ENCODE data around the gene POLR1C. TPM values are rescaled to one million over a fixed set of nuclear protein-coding genes. Genes with fewer than 3 reads are reported as not detected.

POLR1C gene
- total and polyA plus RNA-seq, 10 of the 15 experiments (the other 5 are each of a cell fraction or from before 2014, with no cell fraction given): 40.0 to 180 (median 66.2) TPM

DNA sequence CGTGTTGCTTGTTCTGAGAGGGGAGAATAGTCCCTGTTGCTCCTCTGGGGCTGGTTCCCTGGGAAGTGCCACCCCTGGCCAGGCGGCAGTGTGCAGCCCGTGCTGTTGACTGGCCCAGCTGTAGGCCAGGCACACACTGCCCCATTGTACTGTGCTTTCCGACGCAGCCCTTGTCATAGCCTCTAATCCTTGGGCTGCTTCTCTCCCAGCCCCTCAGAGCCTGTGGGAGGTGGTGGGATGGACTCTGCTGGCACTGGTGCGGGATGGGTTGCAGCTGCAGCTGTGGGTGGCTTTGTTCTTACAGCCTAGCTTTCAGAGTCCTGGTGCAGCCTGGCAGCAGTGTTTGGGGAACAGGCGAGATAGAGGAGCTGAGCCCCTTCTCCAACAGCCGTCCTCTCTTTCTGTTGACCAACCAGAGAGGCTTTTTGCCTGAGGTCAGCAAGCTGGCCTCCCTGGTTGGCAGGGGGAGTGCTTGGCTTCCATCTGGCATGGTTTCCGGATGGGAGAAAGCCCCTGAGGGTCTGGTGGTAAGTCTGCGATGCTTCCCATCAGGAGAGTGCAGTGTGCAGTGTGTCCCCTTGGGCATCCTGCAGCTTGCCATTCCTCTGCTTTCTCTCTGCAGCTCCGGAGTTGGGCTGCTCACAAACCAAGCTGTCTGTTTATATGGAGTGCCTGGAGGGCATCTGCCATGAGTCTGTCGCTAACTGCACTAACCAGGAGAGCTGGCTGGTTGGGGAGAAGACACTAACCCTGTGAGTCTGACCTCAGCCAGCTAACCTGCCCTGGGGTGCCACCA, 27.4 kb upstream of the POLR1C start (continued):
- no peak for TF ChIP-seq ZNF207 (IDR thresholded peaks at IDR 0.05; ENCODE audit: borderline replicate concordance)

DNA sequence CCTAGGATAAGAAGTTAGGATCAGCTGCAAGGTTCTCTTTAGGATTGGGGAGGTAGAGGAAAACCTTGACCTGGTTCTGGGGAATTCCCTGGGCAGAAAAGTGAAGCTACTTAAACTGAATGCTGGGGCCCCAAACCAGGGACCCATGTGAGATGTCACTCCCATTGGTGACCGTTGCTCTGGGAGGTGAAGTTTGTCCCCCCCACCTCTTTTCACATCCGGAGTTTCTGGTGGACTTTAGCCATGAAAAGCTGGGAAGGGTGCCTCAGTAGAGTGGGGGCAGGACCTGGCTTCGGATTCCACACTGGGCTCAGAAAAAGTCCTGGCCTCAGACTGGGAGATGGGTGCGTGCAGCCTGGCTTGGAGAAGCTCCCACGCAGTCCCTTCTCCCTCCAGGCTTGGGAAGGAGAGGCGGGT, 26.4 kb upstream of the POLR1C start:
- no peak for FAIRE-seq
- BruUV-seq (replicated peaks): no TSS peak
- Histone ChIP-seq H4K20me1 (ENCODE audit: control insufficient read depth, insufficient read depth) (no peaks in the 10 kb centered on the region; the same call in 1 of the 2 replicates), H2AFZ (ENCODE audit: control insufficient read depth, low read depth, low read length) (no peak overlapping the region), H3K36me3 (ENCODE audit: control insufficient read depth in 2 of 2, insufficient read depth in 2 of 2, low read length in 1 of 2) (no peaks in the 10 kb centered on the region; a peak in 1 of 4 replicates), H3K4me3 (no peak overlapping the region), H3K4me1 (ENCODE audit: control insufficient read depth, insufficient read depth, low read length) (no peaks in the 10 kb centered on the region; the same call in 1 of the 2 replicates), H3K4me2 (ENCODE audit: control insufficient read depth, insufficient read depth) (no peak overlapping the region), H3K27ac (ENCODE audit: control insufficient read depth, insufficient read depth) (no peak overlapping the region), H3K27me3 (replicated peaks in 1 of 2; ENCODE audit: control insufficient read depth in 2 of 2, insufficient read depth in 2 of 2, low read length in 1 of 2) (no peaks in the 10 kb centered on the region), H3K9ac (ENCODE audit: control insufficient read depth, insufficient read depth, low read length) (no peak overlapping the region), H3K9me3 (replicated peaks; ENCODE audit: control insufficient read depth, insufficient read depth, low read length) (no peaks in the 10 kb centered on the region), H3K79me2 (ENCODE audit: control insufficient read depth, insufficient read depth, low read length) (no peaks in the 10 kb centered on the region)
- ChIA-PET CTCF (interaction anchor here (0.5 to 1.3 kb wide), 5 partner anchors 15 to 524 kb away, joined by 3 to 4 read pairs (median 3); partner anchors contain the start of genes POLR1C and YIPF3), SMC1A (ENCODE audit: uncharacterized antibody, unreplicated experiment) (interaction anchor here (0.7 kb wide), 1 partner anchor 107 kb away, joined by 3 read pairs; no protein-coding TSS in a partner anchor), RAD21 (ENCODE audit: unreplicated experiment) (no interaction called here), POLR2A (no interaction called here)
- WGBS (ENCODE audit: insufficient coverage, insufficient replicate concordance, low lambda C conversion rate, missing lambda C conversion rate): 97% methylated on average over 6 of the region's 6 CpGs
- ATAC-seq: no peak
- TF ChIP-seq SMC3 (IDR thresholded peaks at IDR 0.05; ENCODE audit: borderline replicate concordance, low read length) (no peak), ETV6 (conservative IDR thresholded peaks at IDR 0.05 in 1 of 2, IDR thresholded peaks at IDR 0.05 in 1 of 2; ENCODE audit: borderline replicate concordance in 1 of 2, low read depth in 1 of 2) (no peak), CBFB (IDR thresholded peaks at IDR 0.05; ENCODE audit: low read depth) (no peak), NR2C2 (IDR thresholded peaks at IDR 0.05; ENCODE audit: borderline replicate concordance, control insufficient read depth, insufficient read length, low read depth) (no peak), NFYA (IDR thresholded peaks at IDR 0.05; ENCODE audit: borderline replicate concordance, low read depth, low read length) (no peak), KLF5 (IDR thresholded peaks at IDR 0.05; ENCODE audit: partially characterized antibody) (no peak)
- TF ChIP-seq, protein P1, sequence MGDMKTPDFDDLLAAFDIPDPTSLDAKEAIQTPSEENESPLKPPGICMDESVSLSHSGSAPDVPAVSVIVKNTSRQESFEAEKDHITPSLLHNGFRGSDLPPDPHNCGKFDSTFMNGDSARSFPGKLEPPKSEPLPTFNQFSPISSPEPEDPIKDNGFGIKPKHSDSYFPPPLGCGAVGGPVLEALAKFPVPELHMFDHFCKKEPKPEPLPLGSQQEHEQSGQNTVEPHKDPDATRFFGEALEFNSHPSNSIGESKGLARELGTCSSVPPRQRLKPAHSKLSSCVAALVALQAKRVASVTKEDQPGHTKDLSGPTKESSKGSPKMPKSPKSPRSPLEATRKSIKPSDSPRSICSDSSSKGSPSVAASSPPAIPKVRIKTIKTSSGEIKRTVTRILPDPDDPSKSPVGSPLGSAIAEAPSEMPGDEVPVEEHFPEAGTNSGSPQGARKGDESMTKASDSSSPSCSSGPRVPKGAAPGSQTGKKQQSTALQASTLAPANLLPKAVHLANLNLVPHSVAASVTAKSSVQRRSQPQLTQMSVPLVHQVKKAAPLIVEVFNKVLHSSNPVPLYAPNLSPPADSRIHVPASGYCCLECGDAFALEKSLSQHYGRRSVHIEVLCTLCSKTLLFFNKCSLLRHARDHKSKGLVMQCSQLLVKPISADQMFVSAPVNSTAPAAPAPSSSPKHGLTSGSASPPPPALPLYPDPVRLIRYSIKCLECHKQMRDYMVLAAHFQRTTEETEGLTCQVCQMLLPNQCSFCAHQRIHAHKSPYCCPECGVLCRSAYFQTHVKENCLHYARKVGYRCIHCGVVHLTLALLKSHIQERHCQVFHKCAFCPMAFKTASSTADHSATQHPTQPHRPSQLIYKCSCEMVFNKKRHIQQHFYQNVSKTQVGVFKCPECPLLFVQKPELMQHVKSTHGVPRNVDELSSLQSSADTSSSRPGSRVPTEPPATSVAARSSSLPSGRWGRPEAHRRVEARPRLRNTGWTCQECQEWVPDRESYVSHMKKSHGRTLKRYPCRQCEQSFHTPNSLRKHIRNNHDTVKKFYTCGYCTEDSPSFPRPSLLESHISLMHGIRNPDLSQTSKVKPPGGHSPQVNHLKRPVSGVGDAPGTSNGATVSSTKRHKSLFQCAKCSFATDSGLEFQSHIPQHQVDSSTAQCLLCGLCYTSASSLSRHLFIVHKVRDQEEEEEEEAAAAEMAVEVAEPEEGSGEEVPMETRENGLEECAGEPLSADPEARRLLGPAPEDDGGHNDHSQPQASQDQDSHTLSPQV (IDR thresholded peaks at IDR 0.05): no peak
- TF ChIP-seq, protein P2, sequence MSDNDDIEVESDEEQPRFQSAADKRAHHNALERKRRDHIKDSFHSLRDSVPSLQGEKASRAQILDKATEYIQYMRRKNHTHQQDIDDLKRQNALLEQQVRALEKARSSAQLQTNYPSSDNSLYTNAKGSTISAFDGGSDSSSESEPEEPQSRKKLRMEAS (IDR thresholded peaks at IDR 0.05; ENCODE audit: low read depth, low read length): no peak
- TF ChIP-seq, protein P3, sequence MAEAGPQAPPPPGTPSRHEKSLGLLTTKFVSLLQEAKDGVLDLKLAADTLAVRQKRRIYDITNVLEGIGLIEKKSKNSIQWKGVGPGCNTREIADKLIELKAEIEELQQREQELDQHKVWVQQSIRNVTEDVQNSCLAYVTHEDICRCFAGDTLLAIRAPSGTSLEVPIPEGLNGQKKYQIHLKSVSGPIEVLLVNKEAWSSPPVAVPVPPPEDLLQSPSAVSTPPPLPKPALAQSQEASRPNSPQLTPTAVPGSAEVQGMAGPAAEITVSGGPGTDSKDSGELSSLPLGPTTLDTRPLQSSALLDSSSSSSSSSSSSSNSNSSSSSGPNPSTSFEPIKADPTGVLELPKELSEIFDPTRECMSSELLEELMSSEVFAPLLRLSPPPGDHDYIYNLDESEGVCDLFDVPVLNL (IDR thresholded peaks at IDR 0.05; ENCODE audit: low read depth, low read length): no peak
- no peak for DNase-seq (ENCODE audit: low read depth, low spot score)
- intact Hi-C loops (cut with micrococcal nuclease; ENCODE audit: unreplicated experiment): no loop called here
- in situ Hi-C loops (cut with MboI): no loop called here

All from GM12878 (cell line).